ENCODE measurements around the gene ZNF502.

The ZNF502 gene

GRCh38 chr3:44771424-44772098 is 59.1 kb downstream of the ZNF502 start:
- H3K9ac ChIP-seq (ENCODE audit: low read length in 2 of 2): no peak overlapping the region
- no peak overlapping the region for H3K27ac ChIP-seq (ENCODE audit: low read length)
- no peak overlapping the region for H3K4me3 ChIP-seq (ENCODE audit: low read length in 2 of 2)
- H3K4me1 ChIP-seq (ENCODE audit: control insufficient read depth, insufficient read depth, low read length): no peaks in the 10 kb centered on the region
- no peaks in the 10 kb centered on the region for H3K27me3 ChIP-seq (ENCODE audit: control insufficient read depth in 1 of 2, insufficient read depth in 2 of 2, low read length in 2 of 2)
- H3K9me3 ChIP-seq (ENCODE audit: control insufficient read depth in 2 of 2, low read length in 2 of 2): no peaks in the 10 kb centered on the region
- no peaks in the 10 kb centered on the region for H3K36me3 ChIP-seq (ENCODE audit: control insufficient read depth in 2 of 2, insufficient read depth in 2 of 2, low read length in 2 of 2)

- H3K27me3 ChIP-seq (ENCODE audit: control insufficient read depth in 1 of 2, insufficient read depth in 2 of 2, low read length in 2 of 2): no peaks in the 10 kb centered on the region
- no peak overlapping the region for H3K4me3 ChIP-seq (ENCODE audit: low read length in 2 of 2)
- no peak overlapping the region for H3K27ac ChIP-seq (ENCODE audit: low read length)
- no peaks in the 10 kb centered on the region for H3K36me3 ChIP-seq (ENCODE audit: control insufficient read depth in 2 of 2, insufficient read depth in 2 of 2, low read length in 2 of 2)
- H3K4me1 ChIP-seq (ENCODE audit: control insufficient read depth, insufficient read depth, low read length): no peaks in the 10 kb centered on the region
- no peaks in the 10 kb centered on the region for H3K9me3 ChIP-seq (ENCODE audit: control insufficient read depth in 2 of 2, low read length in 2 of 2)
- H3K9ac ChIP-seq (ENCODE audit: low read length in 2 of 2): no peak overlapping the region
Observed at GRCh38 chr3:44772099-44772442, 59.6 kb downstream of the ZNF502 start.

All from stomach smooth muscle (tissue), 2 donors.